HG02943 (cell line): Measurements from ENCODE around the gene BRICD5.
"Not testable (repeated sequence)": the region's sequence is repeated elsewhere in the genome, so short reads cannot be mapped to it uniquely, and the experiment has no call there.

Experiments used
- ATAC-seq: cut with Tn5 transposase; IDR thresholded peaks from one replicate; pipeline ENCODE4 v1.9.1; 2021; ENCODE audit warnings: mild to moderate bottlenecking, low read depth, moderate library complexity; ENCODE audit not compliant: unreplicated experiment

The BRICD5 gene

GRCh38 chr16:2210386-2211365, at the start of gene BRICD5:
Gene BRICD5 (minus strand): TSS chr16:2210863. CDS start chr16:2210833, 30 bp downstream.
- ATAC-seq = no peak

GRCh38 chr16:2260250-2260649, 49.6 kb upstream of the BRICD5 start:
- no peak for ATAC-seq

DNA sequence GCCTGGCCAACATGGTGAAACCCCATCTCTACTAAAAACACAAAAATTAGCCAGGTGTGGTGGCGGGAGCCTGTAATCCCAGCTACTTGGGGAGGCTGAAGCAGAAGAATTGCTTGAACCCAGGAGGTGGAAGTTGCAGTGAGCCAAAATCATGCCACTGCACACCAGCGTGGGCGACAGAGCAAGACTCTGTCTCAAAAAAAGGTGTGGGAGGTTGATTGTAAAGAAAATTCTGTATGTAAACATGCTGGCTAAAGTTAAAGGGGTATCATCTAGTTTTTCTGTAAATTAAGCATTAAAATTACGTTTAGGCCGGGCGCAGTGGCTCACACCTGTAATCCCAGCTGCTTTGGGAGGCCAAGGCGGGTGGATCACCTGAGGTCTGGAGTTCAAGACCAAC, 47.9 kb upstream of the BRICD5 start:
- not testable (repeated sequence) for ATAC-seq

DNA sequence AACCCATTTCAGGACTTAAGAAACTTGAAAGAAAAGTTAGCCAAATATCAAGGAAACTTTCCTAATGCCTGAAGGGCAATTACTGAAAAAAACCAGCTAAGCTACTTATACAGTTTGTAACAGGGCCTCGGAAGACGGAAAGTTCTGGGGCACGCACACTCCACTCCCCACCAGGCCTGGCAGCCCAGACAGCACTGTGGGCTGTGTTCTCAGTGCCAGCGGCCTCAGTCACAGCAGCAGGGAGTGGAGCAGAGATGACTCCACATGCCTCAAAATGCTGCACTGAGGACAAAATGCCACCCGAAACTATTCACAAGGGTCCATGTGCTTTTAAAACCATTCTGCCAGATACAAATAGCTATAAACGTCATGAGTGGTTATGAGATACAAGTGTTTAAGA, 47.1 kb upstream of the BRICD5 start:
- ATAC-seq = no peak

GRCh38 chr16:2256531-2257140, 46.0 kb upstream of the BRICD5 start:
- no peak for ATAC-seq

GRCh38 chr16:2253293-2253692, 42.6 kb upstream of the BRICD5 start:
- no peak for ATAC-seq

- ATAC-seq = no peak
Observed at GRCh38 chr16:2252806-2253148, 42.1 kb upstream of the BRICD5 start.

DNA sequence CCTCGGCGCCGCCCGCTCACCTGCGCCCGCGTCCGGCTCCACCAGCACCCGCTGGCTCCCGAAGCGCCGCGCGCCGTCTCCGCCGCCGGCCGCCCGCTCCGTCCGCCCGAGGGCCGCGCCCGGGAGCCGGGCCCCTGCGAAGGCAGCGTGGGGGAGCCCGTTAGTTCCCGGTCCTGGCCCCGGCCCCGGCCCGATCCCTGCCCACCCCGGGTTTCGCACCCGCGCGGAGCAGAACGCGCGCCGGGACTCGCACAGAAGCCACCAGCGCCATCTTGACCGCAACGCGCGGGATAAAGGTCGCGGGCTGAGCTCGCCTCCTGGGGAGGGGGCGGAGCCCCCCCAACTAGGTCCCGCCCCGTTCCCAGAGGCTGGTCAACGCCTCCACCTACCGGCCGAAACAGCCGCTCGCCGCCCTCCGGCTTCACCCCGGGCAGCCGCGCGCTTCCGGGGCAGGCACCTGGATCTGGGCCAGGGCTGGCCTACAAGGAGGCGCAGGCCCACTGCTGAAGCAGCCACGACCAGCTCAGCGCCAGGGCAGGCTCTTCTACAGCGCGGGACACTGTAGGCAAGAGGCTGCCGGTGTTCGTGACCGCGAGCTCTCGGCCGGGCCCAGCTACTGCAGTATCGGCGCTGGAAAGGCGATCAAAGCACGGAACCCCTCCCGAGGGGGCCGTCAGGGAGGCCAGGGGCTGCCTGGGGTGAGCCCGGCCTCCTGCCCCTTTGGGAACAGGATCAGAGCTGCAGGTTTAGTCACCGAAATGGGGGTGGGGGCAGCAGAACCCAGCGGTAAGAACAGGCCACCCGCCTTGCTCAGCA, 40.8 kb upstream of the BRICD5 start, which contains the start of gene ECI1:
ECI1 (minus strand) TSS at position 292 of the 816 bp plus-strand sequence; CDS start at position 271, 21 bp downstream.
- ATAC-seq = peak; percentile 79

- no peak for ATAC-seq
Observed at GRCh38 chr16:2250652-2251295, 40.1 kb upstream of the BRICD5 start.

DNA sequence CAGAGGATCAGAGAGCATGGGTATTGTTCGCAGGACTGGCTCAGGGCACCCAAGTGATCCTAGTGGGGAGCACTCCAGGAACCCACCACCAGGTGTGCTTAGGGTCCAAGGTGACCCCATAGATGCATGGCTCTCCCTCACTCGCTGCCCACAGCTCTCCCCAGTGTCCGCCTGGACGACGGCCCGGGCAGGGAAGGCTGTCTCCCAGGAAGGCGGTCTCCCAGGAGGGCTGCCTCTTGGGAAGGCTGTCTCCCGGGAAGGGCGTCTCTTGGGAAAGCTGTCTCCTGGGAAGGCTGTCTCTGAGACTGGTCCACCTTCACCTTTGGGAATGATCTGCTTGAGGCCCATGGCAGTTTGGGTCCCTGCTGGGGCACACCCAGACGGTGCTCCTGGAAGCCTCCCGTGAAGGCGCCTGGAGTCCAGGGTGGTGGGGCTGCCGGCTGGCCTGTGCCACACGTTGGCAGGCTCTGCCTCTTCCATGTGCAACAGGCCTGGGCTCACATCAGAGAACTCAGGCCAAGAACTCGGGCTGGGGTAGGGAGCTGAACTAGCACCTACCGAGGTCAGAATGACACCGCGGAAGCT, 35.7 kb upstream of the BRICD5 start:
- ATAC-seq = no peak

DNA sequence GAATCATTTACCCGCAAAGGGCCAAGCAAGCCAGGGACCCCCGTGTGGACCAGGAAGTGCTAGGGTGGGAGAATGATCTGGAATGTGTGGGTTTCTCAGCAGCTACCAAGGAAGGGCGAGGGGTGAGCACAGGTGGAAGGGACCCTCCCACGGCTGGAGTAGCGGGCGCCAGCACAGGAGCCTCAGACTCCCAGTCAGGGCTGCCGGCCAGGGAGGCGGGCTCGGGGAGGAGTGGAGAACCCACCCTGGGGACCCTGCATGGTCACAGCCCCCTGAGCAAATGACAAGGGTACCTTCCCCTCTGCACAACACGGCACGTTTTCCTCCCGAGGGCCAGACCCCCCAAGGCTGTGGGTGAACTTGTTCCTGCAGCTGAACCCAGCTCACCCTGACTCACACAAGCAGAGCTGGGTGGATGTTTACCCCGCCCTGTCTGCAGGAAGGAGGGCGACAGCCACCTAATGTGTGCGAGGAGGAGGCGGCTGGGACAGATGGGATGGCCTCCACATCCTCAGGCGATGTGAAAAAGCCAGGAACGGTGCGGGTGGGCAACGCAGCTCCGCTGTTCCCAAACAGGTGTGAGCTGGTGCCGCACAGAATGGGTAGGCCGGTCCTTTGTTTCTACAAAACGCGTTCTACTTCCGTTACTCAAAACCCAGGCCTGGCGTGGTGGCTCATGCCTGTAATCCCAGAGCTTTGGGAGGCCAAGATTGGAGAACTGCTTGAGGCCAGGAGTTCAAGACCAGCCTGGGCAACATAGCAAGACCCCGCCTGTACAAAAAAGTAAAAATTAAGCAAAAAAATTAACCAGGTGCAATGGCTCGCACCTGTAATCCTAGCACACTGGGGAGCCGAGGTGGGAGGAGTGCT, 34.5 kb upstream of the BRICD5 start:
- ATAC-seq = no peak

GRCh38 chr16:2244301-2244700, 33.6 kb upstream of the BRICD5 start:
- ATAC-seq = no peak

- ATAC-seq = no peak
Observed at GRCh38 chr16:2243781-2244180, 33.1 kb upstream of the BRICD5 start.

DNA sequence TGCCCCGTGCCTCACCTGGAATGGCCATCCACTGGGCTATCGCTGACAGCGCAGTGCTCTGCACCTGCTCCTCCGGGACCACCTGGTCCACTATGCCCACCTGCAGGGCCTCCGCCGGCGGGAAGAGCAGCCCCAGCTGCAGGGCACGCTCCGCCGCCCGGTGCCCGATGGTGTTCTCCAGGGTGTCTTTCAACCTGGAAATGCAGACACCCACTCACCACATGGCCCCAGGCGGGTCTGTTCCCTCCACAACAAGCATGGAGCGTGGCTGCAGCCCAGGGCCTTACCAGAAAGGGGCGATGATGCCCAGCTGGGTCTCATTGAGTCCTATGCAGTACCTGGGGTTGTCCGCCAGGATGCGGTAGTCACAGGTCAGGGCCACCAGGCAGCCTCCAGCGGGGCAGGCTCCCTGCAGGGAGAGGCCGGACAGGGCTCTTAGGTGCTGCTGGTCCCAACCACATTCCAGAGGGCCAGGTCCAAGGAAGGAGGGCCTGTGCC, 32.4 kb upstream of the BRICD5 start:
- ATAC-seq = no peak

DNA sequence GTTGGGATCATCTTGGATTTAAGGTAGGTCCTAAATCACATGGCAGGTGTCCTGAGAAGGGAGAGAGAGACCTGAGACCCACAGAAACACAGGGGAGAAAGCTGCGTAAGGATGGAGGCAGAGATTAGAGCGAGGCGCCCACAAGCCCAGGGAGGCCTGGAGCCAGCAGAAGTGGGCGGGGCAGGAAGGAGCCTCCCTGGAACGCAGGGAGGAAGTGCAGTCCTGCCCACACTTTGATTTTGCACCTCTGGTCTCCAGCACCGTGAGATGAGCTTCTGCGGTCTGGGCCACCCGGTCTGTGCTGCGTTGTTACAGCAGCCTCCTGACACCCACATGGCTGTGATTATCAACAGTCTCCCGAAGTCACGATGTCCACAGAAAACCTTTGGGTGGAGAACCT, 31.9 kb upstream of the BRICD5 start:
- ATAC-seq = no peak

- not testable (repeated sequence) for ATAC-seq
Observed at GRCh38 chr16:2240331-2240730, 29.7 kb upstream of the BRICD5 start.

GRCh38 chr16:2238838-2239675, 28.4 kb upstream of the BRICD5 start:
- ATAC-seq = no peak
